K562 (cell line): ENCODE data around the gene S1PR1. TPM values are rescaled to one million over a fixed set of nuclear protein-coding genes. Genes with fewer than 3 reads are reported as not detected.

Source experiments
- ATAC-seq: fragments of 200-7000 bp; cut with Tn5 transposase; 3 replicates; pipeline ENCODE4 v1.9.1; 2020; ENCODE audit warnings: moderate library complexity
- BruUV-seq: library from RNA; stranded (reverse); fragments of 400-500 nt; replicated peaks from 2 replicates; lab custom pipeline; 2021; lab: Mats Ljungman, UMichigan
- CTCF ChIA-PET: fragments of 300-600 bp; formaldehyde crosslinking; extraction: SDS; loops from one replicate; lab custom pipeline; 2021; ENCODE audit warnings: low intra/inter-chr PET ratio; lab: Yijun Ruan, JAX
- POLR2A ChIA-PET: fragments of 300-600, 350-650 bp; sonication (Branson Sonifier 250); formaldehyde crosslinking; extraction: SDS; loops from one replicate; lab custom pipeline; 2021; ENCODE audit warnings: antibody characterized with exemption, inconsistent platforms; lab: Yijun Ruan, JAX
- DNase-seq, 4 experiments: peaks; one replicate each; pipeline versions ENCODE4 v3.0.0 to v3.0.0-alpha.2; 2011 to 2018; ENCODE audit warnings: low spot score in 3 of 4, mixed read lengths in 3 of 4; ENCODE audit errors: extremely low read depth in 1 of 4
- FAIRE-seq: peaks from 2 replicates; lab custom pipeline; 2011; peaks lifted over from hg19 to GRCh38; lab: Jason Lieb, UNC
- H2AFZ ChIP-seq: 2 replicates; pipeline ENCODE4 v1.6.0; 2011; ENCODE audit warnings: low read depth, low read length, control low read depth, inconsistent platforms
- H3K27ac ChIP-seq: fragments of 200-600 bp; 3 replicates; pipeline ENCODE4 v1.8.0; 2011; ENCODE audit warnings: low read depth, mild to moderate bottlenecking, control low read depth, inconsistent platforms, low read length, moderate library complexity, mixed read lengths; ENCODE audit errors: extremely low read depth
- H3K27me3 ChIP-seq, 2 experiments: fragments of 300-600 bp in 1 of 2; 2 replicates in 1 of 2; 3 replicates in 1 of 2; pipeline versions ENCODE4 v1.6.0 to v1.8.0; 2011; ENCODE audit warnings: inconsistent platforms in 2 of 2, low read length in 2 of 2, mild to moderate bottlenecking in 1 of 2, mixed read lengths in 1 of 2, moderate library complexity in 1 of 2; ENCODE audit not compliant: control insufficient read depth in 2 of 2, insufficient read depth in 2 of 2
- H3K36me3 ChIP-seq: fragments of 300-600 bp; 3 replicates; pipeline ENCODE4 v1.8.0; 2011; ENCODE audit warnings: mild to moderate bottlenecking, low read length, inconsistent platforms; ENCODE audit not compliant: control insufficient read depth, insufficient read depth
- H3K4me1 ChIP-seq, 2 experiments: fragments of 200-600 bp in 1 of 2; replicated peaks in 1 of 2; 2 replicates in 1 of 2; 3 replicates in 1 of 2; pipeline versions ENCODE4 v1.5.1 to v1.8.0; 2011; ENCODE audit warnings: inconsistent platforms in 2 of 2, low read length in 2 of 2, mild to moderate bottlenecking in 1 of 2, mixed read lengths in 1 of 2, moderate library complexity in 1 of 2; ENCODE audit not compliant: control insufficient read depth in 2 of 2, insufficient read depth in 2 of 2
- H3K4me2 ChIP-seq: 2 replicates; pipeline ENCODE4 v1.6.1; 2011; ENCODE audit warnings: low read length, control low read depth, inconsistent platforms, mixed read lengths; ENCODE audit not compliant: insufficient read depth
- H3K4me3 ChIP-seq: fragments of 200-600 bp; sonication (generic), shearing (Covaris generic); 2 replicates; pipeline ENCODE4 v1.5.1; 2016; ENCODE audit warnings: control low read depth, inconsistent platforms
- H3K79me2 ChIP-seq: fragments of 200-600 bp; 3 replicates; pipeline ENCODE4 v1.8.0; 2011; ENCODE audit warnings: low read length, inconsistent platforms; ENCODE audit not compliant: control insufficient read depth, insufficient read depth
- H3K9ac ChIP-seq, 2 experiments: 2 replicates each; pipeline versions ENCODE4 v1.6.0 to v1.6.1; 2011; ENCODE audit warnings: low read depth in 2 of 2, low read length in 2 of 2, control low read depth in 1 of 2, inconsistent platforms in 1 of 2, mild to moderate bottlenecking in 1 of 2, mixed read lengths in 1 of 2; ENCODE audit not compliant: insufficient read depth in 1 of 2
- H3K9me1 ChIP-seq: one replicate; pipeline ENCODE4 v1.6.0; 2011; ENCODE audit warnings: inconsistent platforms, mild to moderate bottlenecking, low read length, moderate library complexity; ENCODE audit not compliant: control insufficient read depth, insufficient read depth
- H3K9me3 ChIP-seq: replicated peaks from 2 replicates; pipeline ENCODE4 v1.5.1; 2011; ENCODE audit warnings: low read depth, low read length, inconsistent platforms; ENCODE audit not compliant: control insufficient read depth, insufficient read depth
- H4K20me1 ChIP-seq: replicated peaks from 2 replicates; pipeline ENCODE4 v1.6.1; 2011; ENCODE audit warnings: low read length, inconsistent platforms, mixed read lengths; ENCODE audit not compliant: control insufficient read depth, insufficient read depth
- RERE ChIP-seq: sonication (generic); formaldehyde crosslinking; IDR thresholded peaks from 2 replicates; pipeline ENCODE4 v1.8.0; 2023; ENCODE audit warnings: missing genetic modification reagents, mild to moderate bottlenecking, borderline replicate concordance
- WGBS: fragments of 100-300 bp; shearing (Covaris generic); methylation state at CpG from one replicate; pipeline ENCODE4 v1.1.6; 2016; ENCODE audit warnings: low coverage, mixed read lengths; ENCODE audit not compliant: insufficient coverage; ENCODE audit errors: missing lambda C conversion rate; 5-methylcytosine and 5-hydroxymethylcytosine counted together
- in situ Hi-C: fragments of 300-500 bp; cut with MboI; formaldehyde crosslinking; loops from 4 replicates; pipeline ENCODE4 v1.15.0; 2018; ENCODE audit warnings: inconsistent platforms, mixed read lengths
- intact Hi-C: fragments of 100-400 bp; cut with micrococcal nuclease; formaldehyde crosslinking; loops from 2 replicates; pipeline ENCODE4 v1.14.2; 2022
- polyA plus RNA-seq, 8 experiments: library from polyadenylated mRNA; depleted of rRNA in 4 of 8; stranded (reverse) in 5 of 8; unstranded in 3 of 8; fragments of >200 nt; fragmentation: Nextera tagmentation in 2 of 8; fragmentation: Illumina TruSeq in 1 of 8; extraction: Ambion mirVana in 2 of 8; extraction: Trizol in 1 of 8; gene quantifications; 2 replicates each; pipeline versions ENCODE4 v1.2.1 to v1.2.3, GENCODE V29; 2011 to 2014; ENCODE audit warnings: inconsistent platforms in 1 of 8, missing spikeins in 1 of 8
- total RNA-seq, 7 experiments: library from RNA; depleted of rRNA in 6 of 7; stranded (reverse); fragments of >200 nt in 6 of 7; fragmentation: Illumina TruSeq in 2 of 7; extraction: Trizol in 2 of 7; gene quantifications; 2 replicates each; pipeline versions ENCODE4 v1.2.1 to v1.2.3, GENCODE V29; 2011 to 2021; ENCODE audit warnings: low replicate concordance in 1 of 7
- TF ChIP-seq, protein P1 (sequence below): fragments of 250-450 bp; sonication (Bioruptor Pico); IDR thresholded peaks from 2 replicates; pipeline ENCODE4 v1.5.0; 2021; ENCODE audit warnings: mild to moderate bottlenecking, moderate library complexity

S1PR1 gene
- total and polyA plus RNA-seq, 9 of the 15 experiments (the other 6 are each of a cell fraction or from before 2014, with no cell fraction given) = 0.22 to 1.2 (median 0.43) TPM

GRCh38 chr1:101242324-101243050 is 5.7 kb downstream of the S1PR1 start:
- no peak overlapping the region for H3K4me2 ChIP-seq
- no peak for FAIRE-seq
- TF ChIP-seq, protein P1, sequence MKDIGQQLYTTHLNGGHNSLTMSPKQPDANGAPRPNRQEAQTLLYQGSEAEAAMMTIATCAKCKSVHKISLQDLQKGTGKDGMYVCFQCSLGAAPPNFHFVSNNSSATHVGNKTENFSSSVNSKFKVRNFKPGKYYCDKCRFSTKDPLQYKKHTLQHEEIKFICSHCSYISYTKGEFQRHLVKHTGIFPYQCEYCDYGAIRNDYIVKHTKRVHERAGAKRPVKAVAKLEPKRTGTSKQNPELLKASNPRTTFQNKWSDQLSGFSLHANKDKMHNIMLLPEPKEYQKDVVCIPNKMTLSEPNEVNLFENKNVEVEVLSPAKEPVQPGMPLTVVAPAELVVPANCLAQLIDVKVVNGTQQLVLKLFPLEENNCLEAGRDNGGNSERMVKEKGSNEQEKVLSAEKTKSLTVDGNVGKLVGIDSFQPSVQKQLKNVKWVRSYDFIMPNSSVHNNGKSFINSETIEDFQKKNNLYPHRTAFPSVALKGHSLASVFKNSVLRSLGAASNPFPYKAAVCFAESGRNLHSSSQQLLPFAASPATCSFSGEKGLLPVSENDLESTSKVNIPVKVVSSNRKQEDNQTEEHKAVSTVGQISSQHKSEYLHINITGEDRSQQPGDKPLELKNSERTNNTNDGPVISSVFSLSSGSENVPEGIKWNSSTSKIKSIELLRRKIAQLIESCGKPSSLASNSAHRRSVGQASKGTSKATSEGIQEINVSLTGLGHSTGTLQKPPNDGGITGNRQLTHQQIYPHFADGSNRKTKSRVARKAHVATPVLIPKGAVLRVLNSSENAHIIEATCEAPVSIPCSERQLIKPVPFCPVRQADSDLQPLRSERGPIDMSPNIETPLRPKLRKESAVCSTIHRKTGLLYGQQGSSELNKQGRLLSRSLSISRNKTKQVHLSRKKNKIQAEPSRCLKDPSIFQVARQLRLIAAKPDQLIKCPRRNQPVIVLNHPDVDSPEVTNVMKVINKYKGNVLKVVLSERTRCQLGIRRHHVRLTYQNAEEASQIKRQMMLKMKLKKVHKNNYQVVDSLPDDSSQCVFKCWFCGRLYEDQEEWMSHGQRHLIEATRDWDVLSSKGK (CRISPR knock-in tag) = no peak
- TF ChIP-seq RERE (CRISPR knock-in tag) = no peak

More at GRCh38 chr1:101242324-101243050, 5.7 kb downstream of the S1PR1 start:
- Histone ChIP-seq H3K9me1 (no peaks in the 10 kb centered on the region), H3K27me3 (peaks cover 0 to 6% of the 10 kb centered on the region in 2 experiments; a peak in 3 of 5 replicates), H3K79me2 (no peaks in the 10 kb centered on the region), H3K27ac (no peak overlapping the region), H3K4me3 (no peak overlapping the region), H3K36me3 (no peaks in the 10 kb centered on the region), H3K4me1 (peaks cover 11 to 12% of the 10 kb centered on the region in 2 experiments; a peak in 3 of 5 replicates), H4K20me1 (no peaks in the 10 kb centered on the region), H2AFZ (no peak overlapping the region), H3K9me3 (no peaks in the 10 kb centered on the region), H3K9ac (no peak overlapping the region)
- ChIA-PET POLR2A (interaction anchor here (0.8 to 1.2 kb wide), 3 partner anchors 10 to 207 kb away, joined by 3 to 4 read pairs (median 3); no protein-coding TSS in a partner anchor), CTCF (interaction anchor here (0.6 kb wide), 1 partner anchor 324 kb away, joined by 3 read pairs; no protein-coding TSS in a partner anchor)
- BruUV-seq = no TSS peak
- ATAC-seq = no peak
- intact Hi-C loops = no loop called here
- no peak for DNase-seq
- WGBS = 37% methylated on average over 2 of the region's 2 CpGs
- in situ Hi-C loops = no loop called here
